BJ (cell line): Measurements from ENCODE around the gene CD36. TPM values are rescaled to one million over a fixed set of nuclear protein-coding genes. Genes with fewer than 3 reads are reported as not detected.

Experiments
- CTCF ChIA-PET: fragments of 350-600 bp; formaldehyde crosslinking; extraction: SDS; loops from one replicate; lab custom pipeline; 2021; ENCODE audit warnings: antibody characterized with exemption, inconsistent platforms; lab: Yijun Ruan, JAX
- POLR2A ChIA-PET: fragments of 300-600 bp; sonication (Branson Sonifier 250); formaldehyde crosslinking; extraction: SDS; loops from one replicate; lab custom pipeline; 2021; ENCODE audit warnings: antibody characterized with exemption; lab: Charles Lee
- DNase-seq: peaks from one replicate; pipeline ENCODE4 v3.0.0-alpha.2; 2011; ENCODE audit warnings: low read depth
- H3K27me3 ChIP-seq: 2 replicates; pipeline ENCODE4 v1.6.0; 2011; ENCODE audit warnings: low read length; ENCODE audit not compliant: control insufficient read depth, insufficient read depth
- H3K36me3 ChIP-seq: 2 replicates; pipeline ENCODE4 v1.5.1; 2011; ENCODE audit warnings: low read length; ENCODE audit not compliant: control insufficient read depth, insufficient read depth
- H3K4me3 ChIP-seq: 2 replicates; pipeline ENCODE4 v1.5.1; 2011; ENCODE audit warnings: low read depth, mild to moderate bottlenecking, control low read depth, low read length
- polyA plus RNA-seq: library from polyadenylated mRNA; depleted of rRNA; stranded (reverse); fragments of >200 nt; gene quantifications from 2 replicates; pipeline ENCODE4 v1.2.3, GENCODE V29; 2011
- TF ChIP-seq, protein P1 (sequence below): IDR thresholded peaks from 2 replicates; pipeline ENCODE4 v1.5.1; 2011; ENCODE audit warnings: low read depth, mild to moderate bottlenecking, control low read depth, inconsistent platforms, low read length, moderate library complexity; ENCODE audit not compliant: insufficient read depth

The CD36 gene
- polyA plus RNA-seq, 1 experiment, result 0.34 TPM

DNA sequence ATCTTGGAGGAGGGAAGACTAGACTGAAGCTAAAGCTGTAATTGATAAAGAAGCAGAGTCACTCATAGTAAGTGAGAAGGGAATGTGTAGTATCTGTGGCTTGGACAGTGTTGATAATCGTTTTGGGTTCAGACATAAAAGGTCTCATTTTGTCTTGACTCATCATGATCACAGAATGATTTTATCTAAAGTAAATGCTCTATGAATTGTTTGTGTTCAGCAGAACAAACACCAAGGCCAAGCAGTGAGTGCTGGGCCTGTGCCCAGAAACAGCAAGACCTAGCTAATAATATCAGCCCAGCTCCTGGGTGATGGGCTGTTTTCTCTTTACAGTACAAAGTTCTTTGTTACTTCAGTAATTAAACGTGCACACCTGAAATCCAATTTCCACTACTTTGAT is 26.7 kb upstream of the CD36 start:
- H3K36me3 ChIP-seq, result no peaks in the 10 kb centered on the region
- CTCF ChIA-PET, result no interaction called here
- TF ChIP-seq, protein P1, sequence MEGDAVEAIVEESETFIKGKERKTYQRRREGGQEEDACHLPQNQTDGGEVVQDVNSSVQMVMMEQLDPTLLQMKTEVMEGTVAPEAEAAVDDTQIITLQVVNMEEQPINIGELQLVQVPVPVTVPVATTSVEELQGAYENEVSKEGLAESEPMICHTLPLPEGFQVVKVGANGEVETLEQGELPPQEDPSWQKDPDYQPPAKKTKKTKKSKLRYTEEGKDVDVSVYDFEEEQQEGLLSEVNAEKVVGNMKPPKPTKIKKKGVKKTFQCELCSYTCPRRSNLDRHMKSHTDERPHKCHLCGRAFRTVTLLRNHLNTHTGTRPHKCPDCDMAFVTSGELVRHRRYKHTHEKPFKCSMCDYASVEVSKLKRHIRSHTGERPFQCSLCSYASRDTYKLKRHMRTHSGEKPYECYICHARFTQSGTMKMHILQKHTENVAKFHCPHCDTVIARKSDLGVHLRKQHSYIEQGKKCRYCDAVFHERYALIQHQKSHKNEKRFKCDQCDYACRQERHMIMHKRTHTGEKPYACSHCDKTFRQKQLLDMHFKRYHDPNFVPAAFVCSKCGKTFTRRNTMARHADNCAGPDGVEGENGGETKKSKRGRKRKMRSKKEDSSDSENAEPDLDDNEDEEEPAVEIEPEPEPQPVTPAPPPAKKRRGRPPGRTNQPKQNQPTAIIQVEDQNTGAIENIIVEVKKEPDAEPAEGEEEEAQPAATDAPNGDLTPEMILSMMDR, result no peak
- no peak overlapping the region for H3K4me3 ChIP-seq
- no peaks in the 10 kb centered on the region for H3K27me3 ChIP-seq
- no peak for DNase-seq
- POLR2A ChIA-PET, result no interaction called here

DNA sequence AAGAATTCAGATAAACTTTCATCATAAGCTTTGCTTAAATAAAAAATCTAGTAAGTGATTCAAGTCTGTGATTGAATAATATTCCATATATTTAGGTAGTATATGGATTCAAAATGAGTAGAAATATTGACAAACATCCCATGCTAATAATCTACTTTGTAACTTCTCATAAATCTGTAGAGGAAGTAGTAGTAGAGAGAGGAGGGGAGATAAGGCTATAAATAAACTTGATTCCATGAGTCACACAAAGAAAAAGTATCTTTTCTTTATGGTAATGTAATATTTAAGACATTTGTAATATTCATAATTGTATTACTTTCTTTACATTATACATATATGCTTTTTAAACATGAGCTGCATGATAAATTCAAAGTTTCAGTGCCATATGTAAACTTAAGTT is 25.6 kb upstream of the CD36 start:
- Histone ChIP-seq H3K4me3 (no peak overlapping the region), H3K27me3 (no peaks in the 10 kb centered on the region), H3K36me3 (no peaks in the 10 kb centered on the region)
- no peak for DNase-seq
- ChIA-PET CTCF (no interaction called here), POLR2A (no interaction called here)
- TF ChIP-seq, protein P1, result no peak

DNA sequence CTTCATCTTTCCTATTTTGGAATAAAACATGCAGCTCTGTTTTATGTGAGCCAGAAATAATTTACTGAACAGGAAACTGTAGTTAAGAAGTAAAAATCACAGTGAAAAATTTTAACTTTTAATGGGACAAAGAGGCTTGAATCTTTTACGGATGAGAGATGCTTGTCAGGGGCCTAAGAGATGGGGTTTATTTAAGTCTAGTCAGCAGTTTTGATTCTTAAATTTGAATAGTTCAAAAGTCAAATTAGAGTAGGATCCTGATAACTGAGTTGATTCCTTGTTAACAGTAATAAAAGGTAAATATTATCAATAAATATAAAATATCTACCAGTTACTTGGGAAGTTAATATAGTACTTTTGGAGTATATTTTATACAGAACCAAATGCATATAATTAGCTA is 24.9 kb upstream of the CD36 start:
- Histone ChIP-seq H3K36me3 (no peaks in the 10 kb centered on the region), H3K27me3 (no peaks in the 10 kb centered on the region), H3K4me3 (no peak overlapping the region)
- TF ChIP-seq, protein P1, result no peak
- ChIA-PET POLR2A (no interaction called here), CTCF (no interaction called here)
- no peak for DNase-seq

DNA sequence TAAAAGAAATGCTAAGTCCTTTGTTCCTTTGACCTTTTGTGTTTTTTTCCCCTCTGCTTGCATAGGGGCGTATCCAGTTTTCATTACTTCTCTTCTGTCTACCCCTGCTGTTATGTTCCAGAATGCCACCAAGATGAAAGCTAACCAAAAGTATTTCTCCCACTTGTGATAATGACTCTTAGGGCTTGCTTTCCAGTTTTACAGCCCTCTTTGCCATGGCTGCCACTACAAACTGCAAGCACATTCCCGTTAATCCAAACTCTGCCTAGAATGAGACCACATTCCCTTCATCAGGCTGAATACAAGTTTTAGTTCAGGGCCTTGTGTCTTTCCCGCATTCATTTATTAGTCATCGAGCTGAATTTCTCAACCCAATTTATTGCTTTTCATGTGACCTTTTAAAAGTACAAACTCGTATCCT is 23.6 kb upstream of the CD36 start:
- CTCF ChIA-PET, result interaction anchor here (1.3 kb wide), 1 partner anchor 22 kb away, joined by 3 read pairs; no protein-coding TSS in a partner anchor
- H3K36me3 ChIP-seq, result no peaks in the 10 kb centered on the region
- H3K27me3 ChIP-seq, result no peaks in the 10 kb centered on the region
- no peak overlapping the region for H3K4me3 ChIP-seq
- POLR2A ChIA-PET, result no interaction called here
- TF ChIP-seq, protein P1, result peak; percentile 27; the same call in 1 of the 2 replicates
- DNase-seq, result peak; percentile 81

DNA sequence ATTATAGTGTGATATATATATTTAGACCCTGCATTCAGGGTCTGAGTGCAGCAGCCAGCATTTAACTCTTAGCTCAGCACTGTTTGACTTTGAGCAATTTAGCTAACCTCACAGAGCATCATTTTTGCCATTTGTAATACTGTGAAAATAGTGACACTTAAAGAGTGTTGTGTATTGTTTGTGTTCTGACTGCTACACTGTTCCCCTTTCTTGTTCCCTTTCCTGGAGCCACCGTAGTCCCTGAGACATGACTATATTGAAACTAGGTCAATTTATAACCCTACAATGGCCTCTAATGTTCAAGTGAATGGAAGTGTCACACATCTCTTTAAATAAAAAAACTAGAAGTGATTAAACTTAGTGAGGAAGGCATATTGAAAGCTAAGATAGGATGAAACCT is 20.3 kb upstream of the CD36 start:
- ChIA-PET CTCF (no interaction called here), POLR2A (no interaction called here)
- Histone ChIP-seq H3K27me3 (no peaks in the 10 kb centered on the region), H3K4me3 (no peak overlapping the region), H3K36me3 (no peaks in the 10 kb centered on the region)
- DNase-seq, result no peak
- TF ChIP-seq, protein P1, result no peak
